NCI-H510A treated with DMSO at 0.1 percent for 48 hours (cell line): ENCODE results near the gene AFDN.

Experiments used
- DNase-seq: peaks from one replicate; lab custom pipeline; 2025; lab: John Stamatoyannopoulos, UW

AFDN gene

GRCh38 chr6:167918548-167919278 is 92.0 kb downstream of the AFDN start:
- DNase-seq: no peak

- DNase-seq: no peak
Measured at GRCh38 chr6:167919349-167919748, 92.6 kb downstream of the AFDN start.

- DNase-seq: no peak
Measured at GRCh38 chr6:167920165-167920564, 93.5 kb downstream of the AFDN start.

- no peak for DNase-seq
Measured at GRCh38 chr6:167921831-167922230, 95.1 kb downstream of the AFDN start.

- no peak for DNase-seq
Measured at GRCh38 chr6:167925026-167925425, 98.3 kb downstream of the AFDN start.

- no peak for DNase-seq
Measured at GRCh38 chr6:167927246-167927645, 100.5 kb downstream of the AFDN start.

- DNase-seq: no peak
Measured at GRCh38 chr6:167928111-167928510, 101.4 kb downstream of the AFDN start.

- no peak for DNase-seq
Measured at GRCh38 chr6:167930295-167930694, 103.6 kb downstream of the AFDN start.

GRCh38 chr6:167932468-167933276 is 106.0 kb downstream of the AFDN start:
- DNase-seq: no peak

- DNase-seq: no peak
Measured at GRCh38 chr6:167933290-167933689, 106.6 kb downstream of the AFDN start.

- no peak for DNase-seq
Measured at GRCh38 chr6:167933847-167934246, 107.1 kb downstream of the AFDN start.

GRCh38 chr6:167934426-167934864 is 107.7 kb downstream of the AFDN start:
- DNase-seq: no peak

- no peak for DNase-seq
Measured at GRCh38 chr6:167936051-167936450, 109.3 kb downstream of the AFDN start.

- no peak for DNase-seq
Measured at GRCh38 chr6:167937301-167937700, 110.6 kb downstream of the AFDN start.

GRCh38 chr6:167937948-167938911 is 111.5 kb downstream of the AFDN start:
- no peak for DNase-seq

GRCh38 chr6:167941822-167942221 is 115.1 kb downstream of the AFDN start:
- DNase-seq: no peak

GRCh38 chr6:167944130-167944529 is 117.4 kb downstream of the AFDN start:
- DNase-seq: no peak

GRCh38 chr6:167946007-167946406 is 119.3 kb downstream of the AFDN start:
- no peak for DNase-seq

- no peak for DNase-seq
Measured at GRCh38 chr6:167946604-167947003, 119.9 kb downstream of the AFDN start.

GRCh38 chr6:167947716-167948115 is 121.0 kb downstream of the AFDN start:
- DNase-seq: no peak

- DNase-seq: no peak
Measured at GRCh38 chr6:167948716-167949115, 122.0 kb downstream of the AFDN start.

GRCh38 chr6:167949121-167949684 is 122.5 kb downstream of the AFDN start:
- no peak for DNase-seq
